SK-N-SH (cell line): ENCODE measurements around the gene POLR3GL. TPM values are rescaled to one million over a fixed set of nuclear protein-coding genes. Genes with fewer than 3 reads are reported as not detected.

ENCODE experiments used
- CTCF ChIA-PET: fragments of 300-600, 350-600 bp; formaldehyde crosslinking; extraction: SDS; loops from one replicate; lab custom pipeline; 2021; lab: Yijun Ruan, JAX
- POLR2A ChIA-PET: fragments of 350-600 bp; sonication (Branson Sonifier 250); formaldehyde crosslinking; extraction: SDS; loops from one replicate; lab custom pipeline; 2020; ENCODE audit warnings: antibody characterized with exemption, inconsistent platforms; lab: Yijun Ruan, JAX
- DNase-seq: peaks from one replicate; pipeline ENCODE4 v3.0.0; 2012
- H2AFZ ChIP-seq: fragments of 200-600 bp; sonication (generic); 2 replicates; pipeline ENCODE4 v1.8.1; 2016; ENCODE audit warnings: antibody characterized with exemption, mild to moderate bottlenecking, low read depth
- H3F3A ChIP-seq: fragments of 200-600 bp; sonication (generic); replicated peaks from 2 replicates; pipeline ENCODE3; 2016; ENCODE audit warnings: antibody characterized with exemption, mild to moderate bottlenecking; ENCODE audit not compliant: insufficient read depth
- H3K27ac ChIP-seq, 2 experiments: fragments of 200-500 bp in 1 of 2; fragments of 200-600 bp in 1 of 2; sonication (Bioruptor generic) in 1 of 2; sonication (generic), shearing (Covaris generic) in 1 of 2; 2 replicates each; pipeline versions ENCODE4 v1.5.1 to v1.6.1; 2014 to 2016; ENCODE audit warnings: low read depth in 2 of 2, inconsistent platforms in 1 of 2, low read length in 1 of 2, mild to moderate bottlenecking in 1 of 2, mixed read lengths in 1 of 2
- H3K27me3 ChIP-seq: fragments of 200-600 bp; sonication (generic), shearing (Covaris generic); 2 replicates; pipeline ENCODE4 v1.6.1; 2016; ENCODE audit warnings: mixed run types; ENCODE audit not compliant: insufficient read depth
- H3K36me3 ChIP-seq, 2 experiments: fragments of 200-500 bp in 1 of 2; fragments of 200-600 bp in 1 of 2; sonication (Bioruptor generic) in 1 of 2; sonication (generic) in 1 of 2; replicated peaks in 1 of 2; 2 replicates each; pipeline versions ENCODE3 to v1.5.1; 2014 to 2016; ENCODE audit warnings: low read length in 1 of 2, mild to moderate bottlenecking in 1 of 2; ENCODE audit not compliant: insufficient read depth in 2 of 2, control insufficient read depth in 1 of 2
- H3K4me1 ChIP-seq, 2 experiments: fragments of 200-500 bp in 1 of 2; fragments of 200-600 bp in 1 of 2; sonication (Bioruptor generic) in 1 of 2; sonication (generic), shearing (Covaris generic) in 1 of 2; 2 replicates each; pipeline versions ENCODE4 v1.5.1 to v1.6.1; 2014 to 2016; ENCODE audit warnings: low read depth in 1 of 2, low read length in 1 of 2, mixed run types in 1 of 2; ENCODE audit not compliant: insufficient read depth in 2 of 2, control insufficient read depth in 1 of 2
- H3K4me2 ChIP-seq: fragments of 200-600 bp; sonication (generic), shearing (Covaris generic); 2 replicates; pipeline ENCODE4 v1.6.1; 2017; ENCODE audit warnings: mixed run types
- H3K4me3 ChIP-seq, 2 experiments: fragments of 200-500 bp in 1 of 2; fragments of 200-600 bp in 1 of 2; sonication (Bioruptor generic) in 1 of 2; sonication (generic), shearing (Covaris generic) in 1 of 2; 2 replicates each; pipeline versions ENCODE4 v1.5.1 to v1.8.1; 2014 to 2016; ENCODE audit warnings: low read depth in 2 of 2, inconsistent platforms in 1 of 2, low read length in 1 of 2, mild to moderate bottlenecking in 1 of 2, mixed read lengths in 1 of 2, moderate library complexity in 1 of 2
- H3K79me2 ChIP-seq: fragments of 200-600 bp; sonication (generic); 2 replicates; pipeline ENCODE4 v1.8.1; 2017; ENCODE audit warnings: mild to moderate bottlenecking; ENCODE audit not compliant: insufficient read depth
- H3K9ac ChIP-seq: fragments of 200-600 bp; sonication (generic); 2 replicates; pipeline ENCODE4 v1.6.1; 2017; ENCODE audit warnings: mixed run types
- H3K9me2 ChIP-seq: fragments of 200-600 bp; sonication (generic); 2 replicates; pipeline ENCODE4 v1.6.1; 2017; ENCODE audit warnings: mixed run types
- H3K9me3 ChIP-seq: fragments of 200-600 bp; sonication (generic); 2 replicates; pipeline ENCODE4 v1.6.1; 2017; ENCODE audit warnings: mixed run types, mild to moderate bottlenecking, moderate library complexity
- H4K20me1 ChIP-seq: fragments of 200-600 bp; sonication (generic); 2 replicates; pipeline ENCODE4 v1.6.1; 2017; ENCODE audit warnings: mild to moderate bottlenecking, mixed run types; ENCODE audit not compliant: insufficient read depth
- CHD2 ChIP-seq: fragments of 150-350 bp; IDR thresholded peaks from 2 replicates; pipeline ENCODE4 v1.6.1; 2018; ENCODE audit warnings: low read length; ENCODE audit not compliant: partially characterized antibody
- CTCF ChIP-seq: fragments of 200-600 bp; sonication (generic); IDR thresholded peaks from 2 replicates; pipeline ENCODE4 v1.6.1; 2017; ENCODE audit warnings: antibody characterized with exemption, mild to moderate bottlenecking, moderate library complexity
- EP300 ChIP-seq, 2 experiments: IDR thresholded peaks; 2 replicates each; pipeline versions ENCODE4 v1.4.0 to v1.6.1; 2012; ENCODE audit warnings: borderline replicate concordance in 1 of 2, low read depth in 1 of 2, low read length in 1 of 2
- FOSL2 ChIP-seq: IDR thresholded peaks from 2 replicates; pipeline ENCODE4 v1.4.0; 2012; ENCODE audit warnings: low read depth, mild to moderate bottlenecking, moderate library complexity, borderline replicate concordance
- GATA2 ChIP-seq: sonication (generic); formaldehyde crosslinking; IDR thresholded peaks from 2 replicates; pipeline ENCODE4 v1.5.0; 2020; ENCODE audit warnings: mild to moderate bottlenecking, missing genetic modification reagents
- JUND ChIP-seq: IDR thresholded peaks from 2 replicates; pipeline ENCODE4 v1.4.0; 2012
- NRF1 ChIP-seq: IDR thresholded peaks from 2 replicates; pipeline ENCODE4 v1.6.1; 2012; ENCODE audit warnings: low read depth, mild to moderate bottlenecking, low read length
- PBX3 ChIP-seq: IDR thresholded peaks from 2 replicates; pipeline ENCODE4; 2012
- POLR2AphosphoS5 ChIP-seq: IDR thresholded peaks from 2 replicates; pipeline ENCODE4 v1.6.1; 2012; ENCODE audit warnings: low read depth, low read length
- RAD21 ChIP-seq: IDR thresholded peaks from 2 replicates; pipeline ENCODE4 v1.6.1; 2012; ENCODE audit warnings: mild to moderate bottlenecking, low read length
- REST ChIP-seq: IDR thresholded peaks from 2 replicates; pipeline ENCODE4 v1.6.1; 2012; ENCODE audit warnings: mild to moderate bottlenecking, low read depth, low read length, moderate library complexity
- RXRA ChIP-seq: IDR thresholded peaks from 2 replicates; pipeline ENCODE4 v1.4.0; 2012; ENCODE audit warnings: low read depth, mild to moderate bottlenecking, borderline replicate concordance
- SIN3A ChIP-seq: IDR thresholded peaks from 2 replicates; pipeline ENCODE4 v1.6.1; 2012; ENCODE audit warnings: low read depth, mild to moderate bottlenecking, low read length, moderate library complexity, borderline replicate concordance
- SMC3 ChIP-seq: IDR thresholded peaks from 2 replicates; pipeline ENCODE4 v1.6.1; 2012; ENCODE audit warnings: low read depth, low read length, improper control_type of control experiment
- TEAD4 ChIP-seq: IDR thresholded peaks from 2 replicates; pipeline ENCODE4 v1.4.0; 2012; ENCODE audit warnings: mild to moderate bottlenecking, borderline replicate concordance; ENCODE audit not compliant: insufficient read depth
- USF2 ChIP-seq: fragments of 150-350 bp; IDR thresholded peaks from 2 replicates; pipeline ENCODE4 v1.6.1; 2017; ENCODE audit warnings: antibody characterized with exemption, low read length, low read depth, borderline replicate concordance
- YY1 ChIP-seq: IDR thresholded peaks from 2 replicates; pipeline ENCODE4 v1.4.0; 2012; ENCODE audit warnings: low read depth, mild to moderate bottlenecking
- WGBS: methylation state at CpG from one replicate; pipeline ENCODE4 v1.1.6; 2017; ENCODE audit warnings: low lambda C conversion rate; 5-methylcytosine and 5-hydroxymethylcytosine counted together
- polyA plus RNA-seq, 3 experiments: library from polyadenylated mRNA; depleted of rRNA; stranded (reverse); fragments of >200 nt; gene quantifications; 2 replicates each; pipeline ENCODE4 v1.2.3, GENCODE V29; 2012

The POLR3GL gene
- polyA plus RNA-seq, 1 of the 3 experiments (the other 2 are of a cell fraction), result 15.8 TPM

GRCh38 chr1:145951526-145951925, 13.0 kb upstream of the POLR3GL start:
- no peak overlapping the region for H3K4me2 ChIP-seq
- CTCF ChIA-PET, result no interaction called here
- H3K9me3 ChIP-seq, result no peaks in the 10 kb centered on the region
- 86% methylated on average over 1 of the region's 1 CpG for WGBS
- no peak overlapping the region for H3K27ac ChIP-seq
- H3K79me2 ChIP-seq, result peaks cover 99% of the 10 kb centered on the region
- DNase-seq, result no peak
- no peaks in the 10 kb centered on the region for H3K9me2 ChIP-seq
- H2AFZ ChIP-seq, result no peak overlapping the region
- H3K4me1 ChIP-seq, result peaks cover 15 to 21% of the 10 kb centered on the region in 2 experiments; a peak in 3 of 4 replicates
- H3K36me3 ChIP-seq, result peaks cover 11 to 25% of the 10 kb centered on the region in 2 experiments
- POLR2A ChIA-PET, result no interaction called here
- H3K4me3 ChIP-seq, result no peak overlapping the region
- TF ChIP-seq GATA2 (CRISPR knock-in tag) (no peak), JUND (no peak), RAD21 (no peak), CHD2 (no peak), SMC3 (no peak), POLR2AphosphoS5 (no peak), PBX3 (no peak), TEAD4 (no peak), SIN3A (no peak), USF2 (no peak), CTCF (no peak), REST (no peak), FOSL2 (no peak), EP300 (IDR thresholded peaks at IDR 0.05; ENCODE audit: borderline replicate concordance in 1 of 2, low read depth in 1 of 2, low read length in 1 of 2) (no peak), RXRA (no peak), NRF1 (no peak), YY1 (no peak)
- no peaks in the 10 kb centered on the region; the same call in 1 of the 2 replicates for H4K20me1 ChIP-seq
- H3F3A ChIP-seq, result peaks cover 8% of the 10 kb centered on the region
- no peaks in the 10 kb centered on the region for H3K27me3 ChIP-seq
- H3K9ac ChIP-seq, result no peak overlapping the region
